NCI-H345 treated with DMSO at 0.1 percent for 48 hours (cell line): Measurements from ENCODE around the gene EIF2A.

ENCODE experiments used
- DNase-seq: peaks from one replicate; lab custom pipeline; 2025; ENCODE audit not compliant: unreplicated experiment; lab: John Stamatoyannopoulos, UW

EIF2A gene

DNA sequence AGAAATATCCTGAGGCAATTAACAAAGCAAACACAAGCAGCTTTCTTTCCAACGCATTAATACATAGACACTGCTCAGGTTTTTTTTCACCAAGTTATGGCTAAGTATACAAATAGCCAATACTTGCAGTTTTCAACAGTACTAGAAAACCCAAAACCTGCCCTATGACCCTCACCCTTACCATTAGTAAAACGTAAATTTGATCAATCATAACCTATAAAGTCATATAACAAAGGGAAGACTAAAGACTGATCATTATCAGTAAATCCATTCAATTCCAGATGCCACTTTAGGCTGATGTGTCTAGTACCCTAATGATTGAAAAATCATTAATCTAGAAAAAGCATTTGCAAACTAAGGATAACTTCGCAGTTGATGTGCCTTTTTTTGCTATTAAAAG is 3.5 kb upstream of the EIF2A start:
- no peak for DNase-seq

DNA sequence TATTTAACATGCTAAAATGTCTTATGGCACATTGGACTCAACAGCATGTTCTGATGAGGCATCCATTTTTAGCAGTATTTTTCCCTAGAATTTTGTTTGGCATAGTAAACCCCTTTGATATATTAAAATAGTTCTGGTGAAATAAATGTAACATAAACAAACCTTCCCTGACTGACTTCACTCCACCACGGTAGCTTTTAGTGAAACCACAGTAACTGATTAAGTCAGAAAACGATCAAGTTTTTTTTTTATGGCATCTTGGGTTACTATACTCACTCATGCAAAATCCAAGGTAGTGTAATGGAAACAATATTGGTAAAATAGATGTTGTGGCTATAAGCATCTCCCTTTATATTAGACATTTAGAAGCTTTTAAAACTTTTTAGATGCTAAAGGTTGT is 3.1 kb upstream of the EIF2A start:
- no peak for DNase-seq

DNA sequence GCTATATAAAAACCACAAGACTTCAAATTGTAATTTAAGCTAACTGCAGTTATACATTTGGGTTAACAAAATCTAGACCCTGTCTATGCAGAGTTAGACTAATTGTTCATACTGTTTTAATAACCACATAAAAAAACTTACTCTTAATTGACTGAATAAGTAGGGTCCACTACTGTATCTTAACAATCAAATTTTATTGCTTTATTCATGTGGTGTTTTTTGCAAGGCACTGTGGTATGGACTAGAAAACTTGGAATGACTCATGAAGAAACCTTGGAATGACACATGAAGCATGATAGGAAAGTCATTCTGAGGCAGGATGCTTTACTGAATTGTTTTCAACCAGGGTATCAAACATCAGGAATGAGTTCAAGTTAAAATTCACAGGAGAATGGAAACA is 2.5 kb upstream of the EIF2A start:
- DNase-seq = no peak

DNA sequence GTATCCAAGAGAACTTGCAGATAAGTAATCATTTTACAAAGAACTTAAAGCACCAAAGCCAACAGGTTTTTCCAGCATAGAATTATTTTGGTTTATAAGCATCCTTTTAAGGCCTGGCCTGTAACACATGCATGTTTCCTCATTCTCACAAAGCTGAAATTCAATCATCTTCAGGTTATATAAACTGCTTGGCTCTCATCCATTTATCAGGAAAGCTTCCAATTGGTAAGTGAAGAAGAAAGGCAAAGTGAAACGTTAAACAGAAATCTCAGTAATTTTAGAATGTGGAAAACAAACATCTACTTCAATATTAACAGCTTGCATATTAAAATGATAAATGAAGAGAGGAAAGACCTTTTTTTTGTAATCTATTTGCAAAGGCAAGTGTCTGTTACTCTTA is 1.9 kb upstream of the EIF2A start:
- no peak for DNase-seq

DNA sequence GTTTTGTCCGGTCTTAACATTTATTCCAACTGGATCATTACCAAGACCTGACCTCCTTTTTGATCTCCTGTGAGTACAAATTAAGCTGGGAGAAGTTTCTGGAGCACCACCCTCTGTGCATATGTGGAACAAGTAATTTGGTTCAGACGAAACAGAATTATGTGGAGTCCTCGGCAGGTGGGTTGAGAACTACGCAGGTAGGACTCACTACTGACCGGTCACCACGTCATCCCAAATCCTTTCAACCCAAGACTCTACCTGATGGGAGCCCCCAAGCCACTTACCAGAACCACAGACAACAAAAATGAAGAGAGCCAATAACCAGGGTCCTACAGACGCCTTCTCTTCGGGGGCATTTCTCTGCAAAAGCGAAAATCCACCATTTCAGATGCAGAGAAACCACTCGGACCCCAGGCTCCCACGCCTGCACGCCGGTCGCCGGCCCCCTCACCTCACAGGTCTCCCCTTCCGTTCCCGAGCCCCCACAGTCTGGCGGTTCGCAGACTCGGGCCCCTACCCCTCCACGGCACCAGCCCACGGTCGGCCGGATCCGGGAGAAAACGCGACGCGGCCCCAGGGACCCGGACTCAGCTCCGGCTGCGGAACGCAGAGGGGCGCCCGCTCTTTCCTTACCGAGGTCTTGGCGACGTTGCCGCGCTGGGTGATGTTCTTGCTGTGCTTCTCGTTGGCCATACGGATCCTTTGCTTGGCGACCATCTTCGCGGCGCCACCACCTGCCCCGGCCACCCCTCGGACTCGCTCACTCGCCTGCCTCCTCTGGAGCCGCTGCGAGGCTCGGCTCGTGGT is 965 bp upstream of the EIF2A start:
- no peak for DNase-seq

DNA sequence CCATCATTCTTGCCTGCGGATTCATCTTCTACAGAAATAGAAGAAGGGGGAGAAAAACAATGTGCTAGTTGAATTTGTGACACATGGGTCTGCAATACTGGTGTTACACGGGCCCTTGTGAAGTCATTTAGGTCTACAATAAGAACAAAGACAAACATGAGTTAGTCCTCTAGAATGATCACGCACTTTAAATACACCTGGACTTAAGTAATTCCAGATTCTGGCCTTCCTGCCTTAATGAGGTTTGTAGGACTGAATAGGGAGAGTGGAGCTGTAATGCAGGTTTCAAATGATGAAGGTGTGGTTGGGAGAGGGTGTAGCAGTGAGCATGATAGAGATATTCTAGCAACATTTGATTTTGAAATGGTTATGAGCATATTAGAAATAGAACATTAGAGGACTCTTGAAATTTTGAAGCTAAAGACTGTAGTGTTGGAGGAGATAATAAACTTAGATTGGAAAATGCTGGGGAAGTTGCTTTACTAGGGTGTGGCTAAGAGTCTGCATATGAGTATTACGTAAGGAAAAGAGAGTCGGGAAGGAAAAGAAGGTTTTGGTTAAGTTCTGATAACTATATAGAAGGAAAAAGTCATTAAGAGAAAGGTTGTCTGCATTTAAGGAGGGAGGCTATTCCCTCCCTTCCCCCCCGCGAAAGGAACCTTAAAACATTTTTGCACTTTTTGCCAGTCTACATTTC is 606 bp downstream of the EIF2A start:
- DNase-seq = no peak

DNA sequence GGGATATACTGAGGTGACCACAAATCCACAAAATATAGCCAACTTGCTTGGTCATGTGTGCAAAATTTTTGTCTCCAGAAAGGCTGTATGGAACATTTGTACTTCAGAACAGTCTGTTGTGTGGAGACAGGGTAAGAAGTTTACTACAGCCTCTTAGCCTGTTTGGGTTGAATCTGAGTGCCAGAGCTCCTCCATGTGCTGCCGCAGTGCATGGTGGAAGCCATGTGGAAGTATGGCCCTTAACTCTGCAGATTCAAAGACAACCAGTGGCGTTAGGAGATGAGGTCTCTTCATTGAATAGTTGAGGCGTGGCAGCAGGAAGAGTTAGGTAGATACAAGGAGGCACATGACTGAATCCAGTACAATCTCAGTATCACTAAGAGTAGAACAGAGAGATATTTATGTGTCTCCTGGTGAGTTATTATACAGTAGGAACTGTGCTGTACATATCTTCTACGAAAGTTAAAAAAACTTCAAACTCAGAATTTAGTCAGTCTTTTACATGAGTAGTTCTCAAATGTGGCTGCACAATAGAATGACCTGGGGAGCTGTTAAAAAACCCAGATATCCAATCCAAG is 9.4 kb downstream of the EIF2A start:
- no peak for DNase-seq

DNA sequence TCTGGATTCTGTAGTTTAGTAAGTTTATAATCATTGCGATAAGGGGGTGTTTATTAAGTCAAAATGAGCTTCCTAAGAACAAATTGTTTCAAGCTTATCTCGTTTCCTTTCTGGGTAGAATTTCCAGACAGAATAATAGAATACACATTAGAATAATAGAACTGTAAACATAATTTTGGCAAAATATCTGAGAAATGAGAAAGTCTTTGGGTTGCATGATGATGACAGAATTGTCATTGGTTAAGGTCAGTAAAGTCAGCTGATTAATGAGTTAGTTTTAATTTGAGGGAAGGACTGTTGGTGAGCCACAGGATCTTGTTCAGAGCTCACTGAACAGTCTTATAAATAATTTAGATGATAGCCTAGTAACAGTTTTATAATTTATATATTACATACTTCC is 10.2 kb downstream of the EIF2A start:
- DNase-seq = no peak

DNA sequence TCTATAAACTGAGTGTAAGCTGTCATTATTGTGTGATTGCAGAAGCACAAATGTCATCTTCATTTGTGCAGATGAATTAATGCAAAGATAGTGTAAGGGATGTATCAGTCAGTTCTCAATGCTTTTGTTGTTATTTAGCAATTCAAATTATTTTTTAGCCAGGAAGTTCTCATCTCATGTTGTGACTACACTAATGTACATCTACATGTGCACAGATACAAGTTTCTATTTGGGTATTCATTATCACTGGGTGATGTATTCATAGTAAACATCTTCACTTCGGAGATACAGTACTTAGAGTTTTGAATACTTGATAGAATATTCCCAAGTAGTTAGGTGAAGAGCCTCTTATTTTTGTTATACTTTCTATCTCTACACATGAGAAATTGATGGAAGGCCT is 11.1 kb downstream of the EIF2A start:
- no peak for DNase-seq

DNA sequence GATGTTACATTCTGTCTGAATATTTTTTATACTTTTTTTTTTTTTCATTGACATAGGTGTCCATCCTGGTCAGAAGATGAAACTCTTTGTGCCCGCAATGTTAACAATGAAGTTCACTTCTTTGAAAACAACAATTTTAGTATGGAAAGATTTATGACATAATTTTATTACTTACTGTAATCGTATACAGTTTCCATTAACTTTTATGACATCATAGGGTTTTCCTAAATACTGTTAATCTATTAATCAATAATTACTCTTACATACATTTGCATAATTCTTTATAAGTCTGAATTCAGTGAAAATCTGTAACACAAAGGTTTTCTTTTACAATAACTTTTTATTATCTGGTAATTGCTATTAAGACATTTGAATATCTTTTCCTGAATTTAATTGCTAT is 17.7 kb downstream of the EIF2A start:
- DNase-seq = no peak

DNA sequence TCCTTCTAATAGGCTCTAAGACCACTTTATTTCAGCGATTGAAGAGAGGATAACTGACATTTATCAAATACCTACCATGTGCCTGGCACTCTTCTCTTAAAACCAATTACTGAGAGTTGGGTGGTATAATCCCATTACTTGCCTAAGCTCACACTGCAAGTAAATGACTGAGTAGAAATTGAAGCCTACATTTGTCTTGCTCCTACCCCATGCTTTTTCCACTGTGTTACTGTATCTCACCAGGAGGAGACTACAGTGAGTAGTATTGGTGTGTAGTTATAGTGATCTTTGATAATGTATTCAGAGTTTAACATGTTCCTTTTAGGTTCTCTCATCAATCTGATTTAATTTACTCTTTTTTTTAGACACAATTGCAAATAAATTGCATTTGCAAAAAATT is 20.7 kb downstream of the EIF2A start:
- no peak for DNase-seq

DNA sequence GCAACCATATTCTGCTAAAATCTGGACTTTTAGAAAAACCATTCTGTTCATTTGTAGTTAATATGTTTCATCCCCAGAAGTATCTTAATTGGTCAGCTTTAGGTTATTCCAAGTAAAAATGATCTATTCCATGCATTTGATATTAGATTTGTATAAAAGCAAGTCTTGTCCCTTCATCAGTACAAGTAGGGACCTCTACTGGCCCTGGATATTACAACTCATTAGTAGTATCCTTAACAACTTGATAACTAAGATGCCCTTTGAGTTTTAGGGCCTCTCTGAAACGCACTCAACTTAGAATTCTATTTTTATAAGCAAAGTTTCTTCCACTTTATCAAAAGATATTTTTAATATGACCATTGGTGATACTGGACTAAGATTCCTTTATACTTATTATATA is 31.3 kb downstream of the EIF2A start:
- no peak for DNase-seq

DNA sequence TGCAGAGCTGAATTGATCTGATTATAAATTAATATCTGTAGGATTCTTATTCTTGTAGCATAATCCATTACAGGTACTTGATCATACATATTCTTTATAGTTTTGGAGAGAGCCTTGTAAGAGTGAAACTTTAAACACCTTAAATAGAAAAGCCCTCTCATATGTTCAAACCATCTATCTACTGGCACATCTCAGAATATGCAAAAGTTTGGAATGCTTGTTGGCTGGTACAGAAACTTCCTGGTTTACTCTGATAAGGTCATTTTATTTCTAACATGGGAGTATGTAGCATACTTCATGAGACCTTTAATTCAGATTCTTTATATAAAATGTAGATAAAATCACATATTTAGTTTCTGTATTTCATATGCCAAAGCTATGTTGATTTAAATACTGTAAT is 34.6 kb downstream of the EIF2A start:
- no peak for DNase-seq

DNA sequence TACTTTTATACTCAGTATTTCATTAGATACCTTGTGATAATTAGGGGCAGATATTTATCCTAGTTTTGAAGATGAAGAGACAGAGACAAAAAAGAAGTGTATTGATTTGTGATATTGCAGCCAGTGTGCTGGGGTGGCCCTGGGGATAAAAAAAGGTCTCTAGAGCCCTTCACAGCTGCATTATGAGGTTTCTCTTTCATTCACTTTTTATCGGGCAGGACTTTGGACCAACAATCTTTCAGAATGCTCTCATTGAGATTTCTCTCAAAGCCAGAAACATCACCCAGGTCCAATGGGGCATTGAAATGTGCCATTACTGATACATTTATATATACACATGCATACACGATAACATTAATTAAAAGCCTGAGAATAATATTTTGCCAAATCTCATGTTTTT is 36.0 kb downstream of the EIF2A start:
- no peak for DNase-seq

DNA sequence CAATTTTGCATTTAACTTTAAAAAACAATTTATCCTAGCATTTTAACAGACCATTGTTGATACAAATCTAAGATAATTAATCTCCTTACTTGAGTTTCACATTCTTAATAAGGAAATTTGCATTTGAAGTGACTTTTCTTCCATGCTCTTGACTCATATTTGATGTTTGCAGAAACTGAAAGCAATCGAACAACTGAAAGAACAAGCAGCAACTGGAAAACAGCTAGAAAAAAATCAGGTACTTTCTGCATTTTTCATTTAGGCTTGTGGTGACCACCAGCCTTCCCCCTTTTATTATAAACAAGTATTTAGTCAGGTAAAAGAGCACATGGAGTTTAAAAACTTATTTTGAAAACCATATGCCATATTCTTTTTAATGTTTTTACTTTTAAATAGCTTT is 36.4 kb downstream of the EIF2A start:
- DNase-seq = no peak

DNA sequence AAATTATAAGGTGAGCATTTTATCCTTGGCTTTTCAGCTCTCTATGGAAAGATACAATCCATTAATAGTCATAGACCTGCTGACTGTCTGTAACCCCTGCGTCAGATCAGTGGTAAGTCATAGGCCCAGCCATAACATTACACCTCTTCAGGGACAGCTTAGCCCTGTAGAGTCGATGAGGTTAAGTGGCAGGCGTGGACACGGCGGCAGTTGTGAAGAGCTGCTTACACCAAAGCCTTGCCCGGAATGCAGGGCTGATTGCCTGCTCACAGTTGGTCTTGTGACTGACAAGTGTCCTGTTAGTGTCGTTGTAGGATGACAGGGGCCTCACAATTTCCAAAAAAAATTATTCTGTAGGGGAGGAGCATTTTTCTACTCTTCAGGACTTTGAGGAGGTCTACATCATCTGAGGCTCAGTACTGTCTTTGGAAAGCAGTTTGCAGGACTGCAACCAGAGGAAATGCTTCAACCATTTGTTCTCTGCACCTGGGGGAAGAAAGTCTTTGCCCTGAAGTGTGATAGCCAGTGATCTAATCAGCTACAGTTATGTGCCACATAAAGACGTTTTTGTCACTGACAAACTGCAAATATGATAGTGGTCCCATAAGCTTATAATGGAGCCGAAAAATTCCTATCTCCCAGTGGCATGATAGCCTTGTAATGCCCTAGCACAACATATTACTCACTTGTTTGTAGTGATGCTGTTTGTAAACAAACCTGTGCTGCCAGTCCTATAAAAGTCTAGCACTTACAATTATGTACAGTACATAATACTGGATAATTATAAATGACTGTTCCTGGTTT is 41.6 kb downstream of the EIF2A start:
- DNase-seq = no peak

DNA sequence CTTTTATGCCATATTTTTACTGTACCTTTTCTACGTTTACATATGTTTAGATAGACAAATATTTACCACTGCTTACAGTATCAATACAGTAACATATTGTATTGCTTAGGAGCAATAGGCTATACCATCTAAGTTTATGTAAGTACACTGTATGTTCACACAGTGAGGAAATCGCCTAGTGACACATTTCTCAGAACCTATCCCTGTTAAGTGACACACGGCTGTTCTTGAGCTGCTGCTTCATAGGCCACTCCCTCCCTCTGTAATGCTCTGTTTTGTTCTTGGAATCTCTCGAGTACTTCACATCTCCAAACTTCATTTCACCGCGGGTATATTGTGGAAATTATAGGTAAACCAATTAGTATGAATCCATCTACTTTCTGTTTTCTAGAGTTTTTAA is 43.2 kb downstream of the EIF2A start:
- no peak for DNase-seq

DNA sequence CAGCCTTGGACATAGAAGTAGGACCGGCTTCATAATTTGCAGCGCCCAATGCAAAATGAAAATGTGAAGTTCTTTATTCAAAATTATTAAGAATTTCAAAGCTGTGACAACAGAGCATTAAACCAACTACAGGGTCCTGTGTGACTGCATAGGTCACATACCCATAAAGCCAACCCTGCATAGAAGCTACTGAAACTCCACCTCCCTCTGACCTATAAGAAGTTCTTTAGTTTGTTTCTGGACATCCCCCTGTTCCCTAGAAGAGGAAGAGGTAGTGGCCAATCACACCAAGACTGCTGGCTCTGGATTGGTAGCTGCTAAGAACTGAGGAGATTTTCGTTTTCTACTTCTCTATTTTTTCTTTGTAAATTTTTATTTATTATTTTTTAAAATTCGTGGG is 47.6 kb downstream of the EIF2A start:
- DNase-seq = no peak

DNA sequence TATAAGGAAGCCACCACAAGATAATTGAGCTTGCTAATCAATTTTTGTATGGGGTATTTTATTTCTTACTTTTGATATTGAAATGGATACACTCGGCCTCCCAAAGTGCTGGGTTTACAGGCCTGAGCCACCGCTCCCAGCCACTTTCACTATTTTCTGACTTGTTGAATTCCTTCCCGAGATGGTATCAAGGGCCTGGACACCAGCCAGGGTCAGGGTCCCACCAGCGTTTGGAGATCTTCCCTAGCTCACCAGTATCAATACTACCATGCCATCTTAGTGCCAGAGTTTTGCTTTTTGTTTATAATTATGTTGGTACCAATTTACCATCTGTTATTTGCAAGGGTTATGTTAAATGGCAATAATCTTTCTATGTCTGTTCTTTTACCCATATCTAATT is 51.1 kb downstream of the EIF2A start:
- no peak for DNase-seq

DNA sequence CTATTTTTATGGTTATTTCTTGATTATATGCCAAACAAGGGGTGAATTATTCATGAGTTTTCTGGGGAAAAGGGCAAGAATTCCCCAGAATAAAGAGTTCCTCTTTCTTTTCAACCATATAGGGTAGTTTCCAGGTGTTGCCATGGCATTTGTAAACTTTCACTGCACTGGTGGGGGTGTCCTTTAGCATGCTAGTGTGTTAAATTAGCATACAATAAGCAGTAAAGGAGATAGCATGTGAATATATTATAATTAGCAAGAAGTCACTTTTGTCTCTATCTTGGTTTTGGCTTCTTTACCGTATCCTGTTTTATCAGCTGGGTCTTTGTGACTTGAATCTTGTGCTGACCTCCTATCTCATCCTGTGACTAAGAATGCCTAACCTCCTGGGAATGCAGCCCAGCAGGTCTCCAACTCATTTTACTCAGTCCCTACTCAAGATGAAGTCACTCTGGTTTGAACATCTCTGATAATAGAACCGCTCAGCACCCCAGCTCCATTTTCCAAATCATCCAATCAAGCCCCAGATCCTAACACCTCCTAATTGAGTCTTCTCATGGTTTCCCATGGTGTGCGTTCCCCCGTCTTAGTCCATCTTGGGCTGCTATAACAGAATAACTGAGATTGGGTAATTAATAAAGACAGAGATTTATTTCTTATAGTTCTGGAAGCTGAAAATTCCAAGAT is 53.2 kb downstream of the EIF2A start:
- DNase-seq = no peak
